Psoas muscle (tissue), 8 donors: ENCODE data around the gene TBC1D14. TPM values are rescaled to one million over a fixed set of nuclear protein-coding genes. Genes with fewer than 3 reads are reported as not detected.
A peak's percentile ranks its signal among the peaks of the same experiment; 100 is the strongest.

Source experiments
- ATAC-seq, 4 donors: fragments of 200-7000 bp; cut with Tn5 transposase; one replicate each; pipeline ENCODE4 v1.9.1; 2020; ENCODE audit warnings: moderate library complexity in 3 of 4, mild to moderate bottlenecking in 2 of 4
- DNase-seq, 2 donors: peaks; one replicate each; pipeline ENCODE4 v3.0.0-alpha.2; 2020
- H3K27ac ChIP-seq: fragments of 200-600 bp; one replicate; pipeline ENCODE4 v1.8.0; 2022
- H3K27me3 ChIP-seq, 3 donors: fragments of 200-600 bp in 1 of 3; one replicate each; pipeline versions ENCODE4 v1.6.1 to v1.8.0; 2013 to 2022; ENCODE audit warnings: low read length in 2 of 3, mild to moderate bottlenecking in 2 of 3, moderate library complexity in 1 of 3; ENCODE audit not compliant: insufficient read depth in 3 of 3
- H3K36me3 ChIP-seq, 2 donors: fragments of 200-600 bp in 1 of 2; one replicate each; pipeline versions ENCODE4 v1.6.1 to v1.8.0; 2013 to 2022; ENCODE audit warnings: low read depth in 1 of 2, mild to moderate bottlenecking in 1 of 2, moderate library complexity in 1 of 2; ENCODE audit not compliant: insufficient read depth in 1 of 2
- H3K4me1 ChIP-seq: fragments of 200-600 bp; one replicate; pipeline ENCODE4 v1.8.0; 2022
- H3K4me3 ChIP-seq: fragments of 200-600 bp; one replicate; pipeline ENCODE4 v1.8.0; 2022; ENCODE audit warnings: mild to moderate bottlenecking
- H3K9me3 ChIP-seq: fragments of 200-600 bp; one replicate; pipeline ENCODE4 v1.8.0; 2022
- WGBS, 3 donors: extraction: QIAGEN DNeasy Blood & Tissue Kit; methylation state at CpG; one replicate each; pipeline versions ENCODE4 v1.1.6 to v1.1.7; 2013; 5-methylcytosine and 5-hydroxymethylcytosine counted together
- intact Hi-C, 2 donors: fragments of 100-400 bp; cut with DNase I; formaldehyde crosslinking; loops; one replicate each; pipeline versions ENCODE4 v1.11.0 to v1.14.2; 2022
- polyA plus RNA-seq, 3 donors: library from polyadenylated mRNA; stranded (reverse); fragments of 200-250 nt; gene quantifications; one replicate each; pipeline ENCODE4 v1.2.3, GENCODE V29; 2013
- total RNA-seq, 4 donors: library from RNA; stranded (reverse); fragmentation: NEBNext Ultra II Directional in 2 of 4; extraction: Animal tissue kit (Norgen Biotek cat#: 25700) in 2 of 4; gene quantifications; one replicate each; pipeline versions ENCODE4 v1.2.1 to v1.2.4, GENCODE V29; 2021 to 2023
- TF ChIP-seq, protein P1 (sequence below): fragments of 200-600 bp; IDR thresholded peaks from one replicate; pipeline ENCODE4 v1.8.0; 2022; ENCODE audit warnings: antibody characterized with exemption
- donor health status: healthy with polysubstance abuse.
- donor health status: DM: no; HTN: no; CAD: no; lungs with moderate emphysema.
- donor health status: Bipolar disorder and iron deficiency.
- donor health status: healthy.
- donor health status: DM: yes; HTN: yes; CAD: no.
- donor health status: DM: no; HTN: no; CAD: no.
- donor health status: DM: no; HTN: no; CAD: no.
- donor health status: DM: yes; HTN: yes; CAD: no.

Gene TBC1D14
- total and polyA plus RNA-seq, 7 donors: 14.7 to 45.5 (median 33.1) TPM

DNA sequence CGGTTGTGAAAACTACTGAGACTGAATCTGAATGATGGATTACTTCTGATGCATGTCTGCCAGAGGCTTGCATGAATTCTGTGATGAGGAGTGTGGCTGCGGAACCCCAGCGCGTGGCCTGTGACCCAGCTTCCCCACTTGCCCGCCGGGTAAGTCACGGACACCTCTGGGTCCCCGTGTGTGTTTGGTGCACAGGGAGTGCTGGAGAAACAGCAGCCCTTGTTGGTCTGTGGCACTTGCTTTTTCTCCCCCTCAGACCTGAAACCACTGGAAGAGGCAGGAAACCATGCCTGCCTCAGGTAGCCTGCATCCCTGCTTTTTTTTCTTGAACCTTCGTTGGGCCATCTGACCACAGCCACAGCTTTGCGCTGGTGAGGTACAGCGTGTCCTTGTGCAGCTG, 81.6 kb downstream of the TBC1D14 start:
- WGBS, 3 donors: 66 to 82% (median 75%) methylated on average over 11 of the region's 11 CpGs
- intact Hi-C loops: no loop called here
- Histone ChIP-seq H3K4me1 (peaks cover 64% of the 10 kb centered on the region), H3K27me3 (no peaks in the 10 kb centered on the region), H3K36me3 (peaks cover 0 to 19% of the 10 kb centered on the region in 2 donors), H3K9me3 (no peaks in the 10 kb centered on the region), H3K4me3 (no peak overlapping the region), H3K27ac (peak overlapping the region; percentile 47)
- ATAC-seq (no peak), DNase-seq (no peak)
- TF ChIP-seq, protein P1, sequence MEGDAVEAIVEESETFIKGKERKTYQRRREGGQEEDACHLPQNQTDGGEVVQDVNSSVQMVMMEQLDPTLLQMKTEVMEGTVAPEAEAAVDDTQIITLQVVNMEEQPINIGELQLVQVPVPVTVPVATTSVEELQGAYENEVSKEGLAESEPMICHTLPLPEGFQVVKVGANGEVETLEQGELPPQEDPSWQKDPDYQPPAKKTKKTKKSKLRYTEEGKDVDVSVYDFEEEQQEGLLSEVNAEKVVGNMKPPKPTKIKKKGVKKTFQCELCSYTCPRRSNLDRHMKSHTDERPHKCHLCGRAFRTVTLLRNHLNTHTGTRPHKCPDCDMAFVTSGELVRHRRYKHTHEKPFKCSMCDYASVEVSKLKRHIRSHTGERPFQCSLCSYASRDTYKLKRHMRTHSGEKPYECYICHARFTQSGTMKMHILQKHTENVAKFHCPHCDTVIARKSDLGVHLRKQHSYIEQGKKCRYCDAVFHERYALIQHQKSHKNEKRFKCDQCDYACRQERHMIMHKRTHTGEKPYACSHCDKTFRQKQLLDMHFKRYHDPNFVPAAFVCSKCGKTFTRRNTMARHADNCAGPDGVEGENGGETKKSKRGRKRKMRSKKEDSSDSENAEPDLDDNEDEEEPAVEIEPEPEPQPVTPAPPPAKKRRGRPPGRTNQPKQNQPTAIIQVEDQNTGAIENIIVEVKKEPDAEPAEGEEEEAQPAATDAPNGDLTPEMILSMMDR: no peak

DNA sequence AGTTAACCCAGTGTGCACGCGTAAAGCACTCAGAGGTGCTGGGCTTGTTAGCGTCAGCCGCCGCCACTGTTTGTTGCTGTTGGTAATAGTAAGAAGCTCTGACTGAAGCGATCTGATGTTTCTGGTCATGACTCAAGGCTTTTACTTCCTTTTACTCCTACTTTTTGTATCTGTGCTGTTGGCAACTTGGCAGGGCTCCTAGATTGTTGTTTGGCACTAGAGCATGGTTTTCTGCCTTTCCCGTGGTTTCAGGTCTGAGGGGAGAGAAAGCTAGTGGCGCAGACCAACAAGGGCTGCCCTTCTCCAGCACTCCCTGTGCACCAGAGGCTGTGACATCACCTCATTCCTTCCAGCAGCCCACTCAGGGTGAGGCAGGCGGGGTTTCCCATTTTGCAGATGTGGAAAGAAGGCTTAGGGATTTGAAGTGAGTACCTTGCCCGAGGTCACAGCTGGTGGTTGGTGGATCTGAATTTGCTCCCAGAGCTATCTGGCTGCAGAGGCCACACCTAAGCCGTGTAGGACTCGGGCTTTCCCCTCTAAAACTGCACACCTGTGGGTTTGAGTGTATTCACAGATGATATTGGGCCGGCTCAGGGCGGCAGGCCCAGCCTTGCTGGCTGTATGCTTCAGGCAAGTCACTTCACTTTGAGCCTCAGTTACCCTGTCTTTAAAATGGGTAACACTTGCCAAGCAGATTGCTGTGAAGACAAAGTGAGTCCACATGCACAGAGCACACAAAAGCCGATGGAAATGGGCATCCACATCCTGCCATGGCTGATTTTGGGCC, 82.3 kb downstream of the TBC1D14 start:
- no peaks in the 10 kb centered on the region for H3K9me3 ChIP-seq
- WGBS, 3 donors: 56 to 70% (median 64%) methylated on average over 15 of the region's 15 CpGs
- peak overlapping the region; percentile 30 for H3K27ac ChIP-seq
- ATAC-seq (no peak), DNase-seq (no peak)
- no peak overlapping the region for H3K4me3 ChIP-seq
- intact Hi-C loops: no loop called here
- H3K4me1 ChIP-seq: peaks cover 64% of the 10 kb centered on the region
- H3K27me3 ChIP-seq: no peaks in the 10 kb centered on the region
- TF ChIP-seq, protein P1: no peak
- peaks cover 0 to 26% of the 10 kb centered on the region in 2 donors for H3K36me3 ChIP-seq

DNA sequence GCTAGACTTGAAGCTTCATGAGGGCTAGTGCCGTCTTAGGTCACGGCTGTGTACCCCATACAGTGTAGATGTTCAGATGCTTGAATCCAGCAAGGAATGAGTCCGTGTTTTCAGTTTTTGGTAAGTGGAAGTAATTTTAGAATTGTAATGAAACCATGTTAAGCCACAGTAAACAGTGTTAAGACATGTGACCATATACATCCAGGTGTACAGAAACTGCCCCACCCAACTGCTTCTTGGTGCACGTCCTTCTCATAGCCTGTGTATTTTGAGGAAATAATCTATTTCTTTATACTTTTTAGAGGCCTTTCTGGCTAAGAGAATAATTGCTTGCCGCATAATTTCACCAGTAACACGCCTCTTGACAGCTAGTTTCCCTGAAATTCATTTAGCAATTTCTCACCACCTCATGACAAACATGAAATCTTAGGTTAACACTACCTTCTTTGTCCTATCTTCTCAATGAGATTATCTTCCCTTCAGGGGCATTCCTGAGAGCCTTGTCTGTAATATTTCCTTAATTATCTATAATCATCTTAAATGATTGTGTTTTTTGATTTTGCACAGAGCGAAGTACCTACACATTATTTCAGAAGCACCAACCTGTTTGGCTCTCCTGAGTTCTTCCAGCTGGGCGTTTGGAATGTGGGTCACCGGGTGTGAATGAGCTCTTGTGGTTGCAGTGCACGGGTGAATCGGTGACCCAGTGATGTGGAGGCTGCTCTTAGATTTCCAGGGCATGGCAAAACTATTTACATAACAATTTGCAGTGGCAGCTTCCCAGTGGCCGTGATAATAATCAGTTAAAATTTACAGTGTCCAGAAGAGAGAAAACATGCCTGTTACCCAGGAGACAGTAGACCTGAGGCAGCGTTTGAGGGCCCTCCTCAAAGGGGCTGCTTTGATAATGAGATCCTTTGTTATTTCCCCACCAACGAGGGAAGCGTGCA, 83.4 kb downstream of the TBC1D14 start:
- H3K27me3 ChIP-seq: no peaks in the 10 kb centered on the region
- ATAC-seq: peak; percentile 42 to 87 (median 68)
- DNase-seq: no peak
- no peak overlapping the region for H3K4me3 ChIP-seq
- H3K9me3 ChIP-seq: no peaks in the 10 kb centered on the region
- H3K4me1 ChIP-seq: peaks cover 61% of the 10 kb centered on the region
- TF ChIP-seq, protein P1: no peak
- intact Hi-C loops: no loop called here
- 67 to 74% (median 69%) methylated on average over 15 of the region's 15 CpGs for WGBS, 3 donors
- peaks cover 0 to 37% of the 10 kb centered on the region in 2 donors for H3K36me3 ChIP-seq
- peak overlapping the region; percentile 66 for H3K27ac ChIP-seq

- intact Hi-C loops: no loop called here
- H3K4me1 ChIP-seq: peaks cover 26% of the 10 kb centered on the region
- TF ChIP-seq, protein P1: no peak
- H3K27ac ChIP-seq: no peak overlapping the region
- DNase-seq: no peak
- no peak for ATAC-seq
- peaks cover 0 to 70% of the 10 kb centered on the region in 2 donors for H3K36me3 ChIP-seq
- no peaks in the 10 kb centered on the region for H3K27me3 ChIP-seq
- 97% methylated on average over 12 of the region's 12 CpGs for WGBS, 3 donors
- H3K9me3 ChIP-seq: no peaks in the 10 kb centered on the region
- H3K4me3 ChIP-seq: no peak overlapping the region
These were observed 86.9 kb downstream of the TBC1D14 start for GRCh38 chr4:6996481-6996880.
